KMS-11 (cell line): Measurements from ENCODE around the gene ASS1.

Experiments used
- H2AFZ ChIP-seq: fragments of 200-600 bp; sonication (generic); 2 replicates; pipeline ENCODE4 v1.6.1; 2016; ENCODE audit warnings: antibody characterized with exemption, mixed run types, low read depth
- H3K27ac ChIP-seq: fragments of 200-600 bp; sonication (generic); 2 replicates; pipeline ENCODE4 v1.6.1; 2016; ENCODE audit warnings: mild to moderate bottlenecking, mixed run types
- H3K27me3 ChIP-seq: fragments of 200-600 bp; sonication (generic); 2 replicates; pipeline ENCODE4 v1.6.1; 2017; ENCODE audit warnings: mild to moderate bottlenecking, low read depth, mixed run types, moderate library complexity; ENCODE audit not compliant: insufficient read depth
- H3K36me3 ChIP-seq: fragments of 200-600 bp; sonication (generic); 2 replicates; pipeline ENCODE4 v1.6.1; 2017; ENCODE audit warnings: mild to moderate bottlenecking, mixed run types; ENCODE audit not compliant: insufficient read depth
- H3K4me1 ChIP-seq: fragments of 200-600 bp; sonication (generic); 2 replicates; pipeline ENCODE4 v1.6.1; 2016; ENCODE audit warnings: mild to moderate bottlenecking, low read depth, mixed run types; ENCODE audit not compliant: poor library complexity, severe bottlenecking
- H3K4me2 ChIP-seq: fragments of 200-600 bp; sonication (generic); 2 replicates; pipeline ENCODE4 v1.7.0; 2016; ENCODE audit warnings: mild to moderate bottlenecking, mixed run types
- H3K4me3 ChIP-seq: fragments of 200-600 bp; sonication (generic); IDR thresholded peaks from 2 replicates; pipeline ENCODE4 v1.6.1; 2017; ENCODE audit warnings: low read depth, low read length, mixed read lengths; ENCODE audit not compliant: insufficient read depth
- H3K79me2 ChIP-seq: fragments of 200-600 bp; sonication (generic); 2 replicates; pipeline ENCODE4 v1.6.1; 2016; ENCODE audit warnings: low read depth, mixed run types; ENCODE audit not compliant: insufficient read depth
- H3K9ac ChIP-seq: fragments of 200-600 bp; sonication (generic); 2 replicates; pipeline ENCODE4 v1.6.1; 2016; ENCODE audit warnings: mild to moderate bottlenecking, mixed run types
- H4K20me1 ChIP-seq: fragments of 200-600 bp; sonication (generic); 2 replicates; pipeline ENCODE4 v1.6.1; 2016; ENCODE audit warnings: mild to moderate bottlenecking, mixed run types; ENCODE audit not compliant: insufficient read depth
- TF ChIP-seq, protein P1 (sequence below): fragments of 200-600 bp; sonication (generic); conservative IDR thresholded peaks from 2 replicates; pipeline ENCODE4 v1.6.1; 2017; ENCODE audit warnings: low read depth, mild to moderate bottlenecking, antibody characterized with exemption, low read length, moderate library complexity, mixed read lengths

The ASS1 gene

DNA sequence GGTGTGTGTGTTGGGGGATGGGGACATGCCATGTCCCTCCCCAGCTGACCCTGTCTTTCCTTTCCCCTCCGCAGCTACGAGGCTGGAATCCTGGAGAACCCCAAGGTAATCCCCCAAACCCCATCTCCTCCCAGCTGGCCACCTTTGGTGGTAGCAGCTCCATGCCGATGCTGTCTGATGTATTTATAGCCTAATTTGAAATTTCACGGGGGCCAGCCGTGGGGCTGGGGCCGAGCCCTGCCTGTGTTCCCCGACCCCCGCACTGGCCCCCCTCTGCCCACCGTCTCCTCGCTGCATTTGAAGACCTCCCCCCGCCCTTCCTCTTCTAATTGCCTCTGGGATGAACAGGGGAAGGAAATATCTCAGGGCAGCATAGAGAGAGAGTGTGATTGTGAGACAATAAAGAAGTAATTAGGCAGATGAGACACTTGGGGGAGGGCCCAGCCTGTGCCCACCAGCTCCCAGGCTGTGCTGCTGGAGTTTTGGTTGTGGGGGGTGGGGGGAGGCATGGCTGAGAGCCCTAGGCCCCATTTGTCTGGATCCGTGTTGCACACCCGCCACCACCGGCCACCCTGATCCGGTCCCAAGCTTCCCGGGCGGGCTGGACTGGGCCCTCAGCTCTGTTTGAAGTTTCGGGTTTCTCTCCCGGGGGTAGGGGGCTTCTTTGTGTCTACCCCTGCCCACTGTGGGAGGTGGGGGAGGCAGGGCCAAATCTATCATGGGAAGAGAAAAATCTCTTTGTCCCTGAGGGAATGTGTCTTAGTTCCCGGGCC is 26.8 kb downstream of the ASS1 start:
- Histone ChIP-seq H3K9ac (no peak overlapping the region), H3K4me1 (no peaks in the 10 kb centered on the region), H3K36me3 (no peaks in the 10 kb centered on the region), H4K20me1 (no peaks in the 10 kb centered on the region), H2AFZ (no peak overlapping the region), H3K27me3 (peaks cover 40% of the 10 kb centered on the region), H3K79me2 (no peaks in the 10 kb centered on the region), H3K27ac (no peak overlapping the region), H3K4me2 (no peak overlapping the region), H3K4me3 (no peak overlapping the region)
- TF ChIP-seq, protein P1, sequence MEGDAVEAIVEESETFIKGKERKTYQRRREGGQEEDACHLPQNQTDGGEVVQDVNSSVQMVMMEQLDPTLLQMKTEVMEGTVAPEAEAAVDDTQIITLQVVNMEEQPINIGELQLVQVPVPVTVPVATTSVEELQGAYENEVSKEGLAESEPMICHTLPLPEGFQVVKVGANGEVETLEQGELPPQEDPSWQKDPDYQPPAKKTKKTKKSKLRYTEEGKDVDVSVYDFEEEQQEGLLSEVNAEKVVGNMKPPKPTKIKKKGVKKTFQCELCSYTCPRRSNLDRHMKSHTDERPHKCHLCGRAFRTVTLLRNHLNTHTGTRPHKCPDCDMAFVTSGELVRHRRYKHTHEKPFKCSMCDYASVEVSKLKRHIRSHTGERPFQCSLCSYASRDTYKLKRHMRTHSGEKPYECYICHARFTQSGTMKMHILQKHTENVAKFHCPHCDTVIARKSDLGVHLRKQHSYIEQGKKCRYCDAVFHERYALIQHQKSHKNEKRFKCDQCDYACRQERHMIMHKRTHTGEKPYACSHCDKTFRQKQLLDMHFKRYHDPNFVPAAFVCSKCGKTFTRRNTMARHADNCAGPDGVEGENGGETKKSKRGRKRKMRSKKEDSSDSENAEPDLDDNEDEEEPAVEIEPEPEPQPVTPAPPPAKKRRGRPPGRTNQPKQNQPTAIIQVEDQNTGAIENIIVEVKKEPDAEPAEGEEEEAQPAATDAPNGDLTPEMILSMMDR, result no peak

DNA sequence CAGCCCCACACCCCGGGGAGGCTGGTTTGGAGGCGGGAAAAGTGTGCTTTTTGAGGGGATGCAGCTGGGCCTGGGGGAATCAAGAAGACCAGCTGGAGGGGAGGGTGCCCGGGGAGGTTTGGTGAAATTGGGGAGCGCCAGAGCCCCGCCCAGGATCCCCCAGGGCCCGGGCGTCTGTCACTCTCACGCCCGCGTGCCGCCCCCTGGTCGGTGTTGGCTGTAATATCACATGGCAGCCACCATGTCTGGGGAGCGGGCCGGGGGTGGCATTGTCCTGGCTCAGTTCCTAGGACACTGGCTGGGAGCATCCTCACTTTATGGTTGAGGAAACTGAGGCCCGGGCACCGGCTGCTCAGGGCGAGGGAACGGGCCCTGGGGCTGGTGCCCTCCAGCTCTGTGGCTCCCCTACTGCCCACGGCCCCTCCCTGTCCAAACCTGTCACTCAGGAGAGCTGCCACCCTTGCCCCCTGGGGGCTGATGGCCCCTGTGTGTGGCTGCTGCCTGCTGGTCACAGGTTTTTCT is 27.5 kb downstream of the ASS1 start:
- H3K36me3 ChIP-seq, result no peaks in the 10 kb centered on the region
- no peak overlapping the region for H3K4me2 ChIP-seq
- TF ChIP-seq, protein P1, result no peak
- H3K9ac ChIP-seq, result no peak overlapping the region
- H4K20me1 ChIP-seq, result no peaks in the 10 kb centered on the region
- H2AFZ ChIP-seq, result no peak overlapping the region
- H3K4me3 ChIP-seq, result no peak overlapping the region
- no peaks in the 10 kb centered on the region for H3K4me1 ChIP-seq
- H3K27ac ChIP-seq, result no peak overlapping the region
- peaks cover 41% of the 10 kb centered on the region for H3K27me3 ChIP-seq
- H3K79me2 ChIP-seq, result no peaks in the 10 kb centered on the region

DNA sequence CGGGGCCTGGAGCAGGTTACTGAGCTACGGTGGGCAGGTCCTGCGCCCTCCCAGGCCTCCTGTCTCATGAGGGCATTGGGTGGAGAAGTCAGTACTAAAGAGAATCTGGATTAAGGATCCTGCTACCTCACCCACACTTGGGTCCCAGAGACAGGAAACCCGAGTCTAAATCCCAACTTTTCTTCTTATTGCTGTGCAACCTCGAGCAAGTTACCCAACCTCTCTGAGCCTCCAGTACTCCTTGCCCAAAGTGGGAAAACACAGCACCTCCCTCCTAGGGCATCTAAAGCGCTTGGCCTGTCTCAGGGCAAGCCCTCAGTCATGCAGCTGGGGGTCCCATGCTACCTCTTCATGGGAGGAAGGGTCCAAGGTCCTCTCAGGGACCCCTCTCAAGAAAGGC is 28.2 kb downstream of the ASS1 start:
- TF ChIP-seq, protein P1, result no peak
- Histone ChIP-seq H3K36me3 (no peaks in the 10 kb centered on the region), H3K4me3 (no peak overlapping the region), H3K27ac (no peak overlapping the region), H3K9ac (no peak overlapping the region), H4K20me1 (no peaks in the 10 kb centered on the region), H3K4me2 (no peak overlapping the region), H2AFZ (no peak overlapping the region), H3K79me2 (no peaks in the 10 kb centered on the region), H3K27me3 (peaks cover 39% of the 10 kb centered on the region; the same call in 1 of the 2 replicates), H3K4me1 (no peaks in the 10 kb centered on the region)

DNA sequence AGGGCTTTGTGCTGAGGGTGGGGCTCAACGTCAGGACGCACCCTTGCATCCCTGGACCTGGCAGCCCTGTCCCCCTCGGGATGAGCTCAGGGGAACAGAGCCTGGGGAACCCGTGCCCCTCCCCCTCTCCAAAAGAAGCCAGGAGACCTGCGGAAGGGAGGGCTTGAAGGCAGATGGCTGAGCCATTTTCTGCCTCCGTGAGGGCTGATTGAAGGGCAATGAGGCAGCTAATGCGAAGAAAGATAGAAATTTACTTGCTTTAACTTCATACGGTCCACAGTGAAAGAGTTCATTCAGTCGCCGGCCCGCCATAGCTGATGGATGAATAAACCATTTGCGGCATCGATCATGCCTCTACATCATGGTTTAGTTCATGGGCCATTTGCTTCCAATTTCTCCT is 28.8 kb downstream of the ASS1 start:
- no peak overlapping the region for H3K4me2 ChIP-seq
- H3K27me3 ChIP-seq, result peaks cover 38% of the 10 kb centered on the region; the same call in 1 of the 2 replicates
- no peak overlapping the region for H2AFZ ChIP-seq

More for the DNA sequence above, 28.8 kb downstream of the ASS1 start:
- Histone ChIP-seq H4K20me1 (no peaks in the 10 kb centered on the region), H3K4me3 (no peak overlapping the region), H3K27ac (no peak overlapping the region), H3K9ac (no peak overlapping the region), H3K79me2 (no peaks in the 10 kb centered on the region), H3K36me3 (no peaks in the 10 kb centered on the region), H3K4me1 (no peaks in the 10 kb centered on the region)
- TF ChIP-seq, protein P1, result no peak
